GM13977 (cell line): ENCODE data around the gene RASSF3.

Source experiments
- DNase-seq: peaks from one replicate; pipeline ENCODE4 v3.0.0; 2012; ENCODE audit warnings: low spot score
- CTCF ChIP-seq: IDR thresholded peaks from 2 replicates; pipeline ENCODE4 v1.5.1; 2012; ENCODE audit warnings: mild to moderate bottlenecking, control low read depth; ENCODE audit not compliant: insufficient read depth; ENCODE audit errors: extremely low read depth, missing control alignments
- in situ Hi-C: fragments of 300-500 bp; cut with MboI; formaldehyde crosslinking; loops from one replicate; pipeline ENCODE4 v1.12.0; 2022; ENCODE audit warnings: low sequenced_read_pairs, low pct_unique_long_range_greater_than_20kb, mixed read lengths, inconsistent platforms; ENCODE audit not compliant: unreplicated experiment

The RASSF3 gene

GRCh38 chr12:64656429-64656828 lies 46.1 kb downstream of the RASSF3 start:
- in situ Hi-C loops: no loop called here
- no peak for TF ChIP-seq CTCF
- DNase-seq: no peak

GRCh38 chr12:64658892-64659481 lies 48.7 kb downstream of the RASSF3 start:
- no peak for DNase-seq
- in situ Hi-C loops: no loop called here
- TF ChIP-seq CTCF: no peak

- in situ Hi-C loops: no loop called here
- no peak for TF ChIP-seq CTCF
These were observed 50.1 kb downstream of the RASSF3 start for GRCh38 chr12:64660237-64661018.

GRCh38 chr12:64663015-64663414 lies 52.7 kb downstream of the RASSF3 start:
- in situ Hi-C loops: no loop called here
- no peak for TF ChIP-seq CTCF
- no peak for DNase-seq

More at GRCh38 chr12:64660237-64661018, 50.1 kb downstream of the RASSF3 start:
- DNase-seq: no peak

GRCh38 chr12:64665514-64665913 lies 55.2 kb downstream of the RASSF3 start:
- no peak for TF ChIP-seq CTCF
- in situ Hi-C loops: no loop called here
- no peak for DNase-seq

- DNase-seq: no peak
- no peak for TF ChIP-seq CTCF
- in situ Hi-C loops: no loop called here
These were observed 56.0 kb downstream of the RASSF3 start for GRCh38 chr12:64666054-64666914.
